SK-N-SH (cell line): Measurements from ENCODE around the gene HID1. TPM values are rescaled to one million over a fixed set of nuclear protein-coding genes. Genes with fewer than 3 reads are reported as not detected.
A peak's percentile ranks its signal among the peaks of the same experiment; 100 is the strongest.

Experiments
- CTCF ChIA-PET: fragments of 300-600, 350-600 bp; formaldehyde crosslinking; extraction: SDS; loops from one replicate; lab custom pipeline; 2021; lab: Yijun Ruan, JAX
- POLR2A ChIA-PET: fragments of 350-600 bp; sonication (Branson Sonifier 250); formaldehyde crosslinking; extraction: SDS; loops from one replicate; lab custom pipeline; 2020; ENCODE audit warnings: antibody characterized with exemption, inconsistent platforms; lab: Yijun Ruan, JAX
- DNase-seq: peaks from one replicate; pipeline ENCODE4 v3.0.0; 2012
- H2AFZ ChIP-seq: fragments of 200-600 bp; sonication (generic); 2 replicates; pipeline ENCODE4 v1.8.1; 2016; ENCODE audit warnings: antibody characterized with exemption, mild to moderate bottlenecking, low read depth
- H3F3A ChIP-seq: fragments of 200-600 bp; sonication (generic); replicated peaks from 2 replicates; pipeline ENCODE3; 2016; ENCODE audit warnings: antibody characterized with exemption, mild to moderate bottlenecking; ENCODE audit not compliant: insufficient read depth
- H3K27ac ChIP-seq, 2 experiments: fragments of 200-500 bp in 1 of 2; fragments of 200-600 bp in 1 of 2; sonication (Bioruptor generic) in 1 of 2; sonication (generic), shearing (Covaris generic) in 1 of 2; 2 replicates each; pipeline versions ENCODE4 v1.5.1 to v1.6.1; 2014 to 2016; ENCODE audit warnings: low read depth in 2 of 2, inconsistent platforms in 1 of 2, low read length in 1 of 2, mild to moderate bottlenecking in 1 of 2, mixed read lengths in 1 of 2
- H3K27me3 ChIP-seq: fragments of 200-600 bp; sonication (generic), shearing (Covaris generic); 2 replicates; pipeline ENCODE4 v1.6.1; 2016; ENCODE audit warnings: mixed run types; ENCODE audit not compliant: insufficient read depth
- H3K36me3 ChIP-seq, 2 experiments: fragments of 200-500 bp in 1 of 2; fragments of 200-600 bp in 1 of 2; sonication (Bioruptor generic) in 1 of 2; sonication (generic) in 1 of 2; replicated peaks in 1 of 2; 2 replicates each; pipeline versions ENCODE3 to v1.5.1; 2014 to 2016; ENCODE audit warnings: low read length in 1 of 2, mild to moderate bottlenecking in 1 of 2; ENCODE audit not compliant: insufficient read depth in 2 of 2, control insufficient read depth in 1 of 2
- H3K4me1 ChIP-seq, 2 experiments: fragments of 200-500 bp in 1 of 2; fragments of 200-600 bp in 1 of 2; sonication (Bioruptor generic) in 1 of 2; sonication (generic), shearing (Covaris generic) in 1 of 2; 2 replicates each; pipeline versions ENCODE4 v1.5.1 to v1.6.1; 2014 to 2016; ENCODE audit warnings: low read depth in 1 of 2, low read length in 1 of 2, mixed run types in 1 of 2; ENCODE audit not compliant: insufficient read depth in 2 of 2, control insufficient read depth in 1 of 2
- H3K4me2 ChIP-seq: fragments of 200-600 bp; sonication (generic), shearing (Covaris generic); 2 replicates; pipeline ENCODE4 v1.6.1; 2017; ENCODE audit warnings: mixed run types
- H3K4me3 ChIP-seq, 2 experiments: fragments of 200-500 bp in 1 of 2; fragments of 200-600 bp in 1 of 2; sonication (Bioruptor generic) in 1 of 2; sonication (generic), shearing (Covaris generic) in 1 of 2; 2 replicates each; pipeline versions ENCODE4 v1.5.1 to v1.8.1; 2014 to 2016; ENCODE audit warnings: low read depth in 2 of 2, inconsistent platforms in 1 of 2, low read length in 1 of 2, mild to moderate bottlenecking in 1 of 2, mixed read lengths in 1 of 2, moderate library complexity in 1 of 2
- H3K79me2 ChIP-seq: fragments of 200-600 bp; sonication (generic); 2 replicates; pipeline ENCODE4 v1.8.1; 2017; ENCODE audit warnings: mild to moderate bottlenecking; ENCODE audit not compliant: insufficient read depth
- H3K9ac ChIP-seq: fragments of 200-600 bp; sonication (generic); 2 replicates; pipeline ENCODE4 v1.6.1; 2017; ENCODE audit warnings: mixed run types
- H3K9me2 ChIP-seq: fragments of 200-600 bp; sonication (generic); 2 replicates; pipeline ENCODE4 v1.6.1; 2017; ENCODE audit warnings: mixed run types
- H3K9me3 ChIP-seq: fragments of 200-600 bp; sonication (generic); 2 replicates; pipeline ENCODE4 v1.6.1; 2017; ENCODE audit warnings: mixed run types, mild to moderate bottlenecking, moderate library complexity
- H4K20me1 ChIP-seq: fragments of 200-600 bp; sonication (generic); 2 replicates; pipeline ENCODE4 v1.6.1; 2017; ENCODE audit warnings: mild to moderate bottlenecking, mixed run types; ENCODE audit not compliant: insufficient read depth
- ELF1 ChIP-seq: IDR thresholded peaks from 2 replicates; pipeline ENCODE4 v1.4.0; 2012
- EP300 ChIP-seq, 2 experiments: IDR thresholded peaks; 2 replicates each; pipeline versions ENCODE4 v1.4.0 to v1.6.1; 2012; ENCODE audit warnings: borderline replicate concordance in 1 of 2, low read depth in 1 of 2, low read length in 1 of 2
- EZH2phosphoT487 ChIP-seq: fragments of 200-600 bp; sonication (generic); IDR thresholded peaks from 2 replicates; pipeline ENCODE4 v1.6.1; 2017; ENCODE audit warnings: low read depth, mixed run types, mild to moderate bottlenecking, antibody characterized with exemption, moderate library complexity, borderline replicate concordance
- FOSL2 ChIP-seq: IDR thresholded peaks from 2 replicates; pipeline ENCODE4 v1.4.0; 2012; ENCODE audit warnings: low read depth, mild to moderate bottlenecking, moderate library complexity, borderline replicate concordance
- FOXJ3 ChIP-seq: sonication (generic); formaldehyde crosslinking; IDR thresholded peaks from 2 replicates; pipeline ENCODE4 v1.5.1; 2020; ENCODE audit warnings: mild to moderate bottlenecking, missing genetic modification reagents
- GATA2 ChIP-seq: sonication (generic); formaldehyde crosslinking; IDR thresholded peaks from 2 replicates; pipeline ENCODE4 v1.5.0; 2020; ENCODE audit warnings: mild to moderate bottlenecking, missing genetic modification reagents
- MAX ChIP-seq: IDR thresholded peaks from 2 replicates; pipeline ENCODE4 v1.4.0; 2012; ENCODE audit warnings: low read depth
- MXI1 ChIP-seq: IDR thresholded peaks from 2 replicates; pipeline ENCODE4 v1.6.1; 2012; ENCODE audit warnings: mild to moderate bottlenecking, low read depth, low read length, improper control_type of control experiment
- NRF1 ChIP-seq: IDR thresholded peaks from 2 replicates; pipeline ENCODE4 v1.6.1; 2012; ENCODE audit warnings: low read depth, mild to moderate bottlenecking, low read length
- RAD21 ChIP-seq: IDR thresholded peaks from 2 replicates; pipeline ENCODE4 v1.6.1; 2012; ENCODE audit warnings: mild to moderate bottlenecking, low read length
- SIN3A ChIP-seq: IDR thresholded peaks from 2 replicates; pipeline ENCODE4 v1.6.1; 2012; ENCODE audit warnings: low read depth, mild to moderate bottlenecking, low read length, moderate library complexity, borderline replicate concordance
- TCF12 ChIP-seq: IDR thresholded peaks from 2 replicates; pipeline ENCODE4 v1.4.0; 2012
- TEAD4 ChIP-seq: IDR thresholded peaks from 2 replicates; pipeline ENCODE4 v1.4.0; 2012; ENCODE audit warnings: mild to moderate bottlenecking, borderline replicate concordance; ENCODE audit not compliant: insufficient read depth
- ZBTB33 ChIP-seq: IDR thresholded peaks from 2 replicates; pipeline ENCODE4 v1.4.0; 2012; ENCODE audit warnings: low read depth, borderline replicate concordance
- WGBS: methylation state at CpG from one replicate; pipeline ENCODE4 v1.1.6; 2017; ENCODE audit warnings: low lambda C conversion rate; 5-methylcytosine and 5-hydroxymethylcytosine counted together
- polyA plus RNA-seq, 3 experiments: library from polyadenylated mRNA; depleted of rRNA; stranded (reverse); fragments of >200 nt; gene quantifications; 2 replicates each; pipeline ENCODE4 v1.2.3, GENCODE V29; 2012
- TF ChIP-seq, protein P1 (sequence below): fragments of 150-350 bp; IDR thresholded peaks from 2 replicates; pipeline ENCODE4 v1.6.1; 2016; ENCODE audit warnings: mild to moderate bottlenecking, low read depth, low read length
- TF ChIP-seq, protein P2 (sequence below): fragments of 200-600 bp; sonication (generic); IDR thresholded peaks from 2 replicates; pipeline ENCODE4 v1.6.1; 2017; ENCODE audit warnings: antibody characterized with exemption, mild to moderate bottlenecking, moderate library complexity

Gene HID1
- polyA plus RNA-seq, 1 of the 3 experiments (the other 2 are of a cell fraction): 2.5 TPM

DNA sequence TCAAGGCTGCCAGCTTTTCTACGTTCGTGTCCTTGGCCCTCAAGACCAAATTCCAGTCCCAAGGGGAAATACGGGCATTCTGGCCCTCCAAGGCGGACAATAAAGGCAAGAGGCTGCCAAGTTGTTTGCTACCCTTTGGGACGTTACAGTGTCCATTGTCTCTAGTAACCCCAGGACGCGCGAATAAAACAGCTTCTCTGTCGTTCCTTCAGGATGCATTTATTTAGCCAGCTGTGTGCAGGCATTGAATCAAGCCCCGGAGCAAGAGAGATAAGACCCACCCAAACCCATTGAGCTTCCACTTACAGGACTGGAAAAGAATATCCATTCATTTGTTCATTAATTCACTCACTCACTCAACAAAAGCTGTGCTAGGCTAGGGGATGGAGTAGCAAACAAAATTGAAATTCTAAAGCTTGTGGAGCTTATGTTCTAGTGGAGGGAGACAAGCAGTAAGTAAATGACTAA lies 40.6 kb upstream of the HID1 start:
- DNase-seq: no peak

More for the DNA sequence above, 40.6 kb upstream of the HID1 start:
- under 1% methylated on average over 10 of the region's 10 CpGs for whole genome bisulfite sequencing
- Histone ChIP-seq H3K36me3 (peaks cover 3 to 5% of the 10 kb centered on the region in 2 experiments), H3K79me2 (peaks cover 48% of the 10 kb centered on the region), H3K4me1 (peaks cover 17 to 26% of the 10 kb centered on the region in 2 experiments; a peak in 3 of 4 replicates), H3K9ac (peak overlapping the region; percentile 86), H3K27ac (peak overlapping the region; percentile 88 to 95), H3K9me2 (no peaks in the 10 kb centered on the region), H3K27me3 (no peaks in the 10 kb centered on the region), H3K4me2 (peak overlapping the region; percentile 89), H3K9me3 (no peaks in the 10 kb centered on the region), H3F3A (peaks cover 16% of the 10 kb centered on the region), H2AFZ (peak overlapping the region; percentile 99; the same call in 1 of the 2 replicates), H3K4me3 (peak overlapping the region; percentile 65 to 77), H4K20me1 (no peaks in the 10 kb centered on the region)
- CTCF ChIA-PET: interaction anchor here (0.9 to 19.8 kb wide), 20 partner anchors 8 to 257 kb away, joined by 3 to 295 read pairs (median 10); partner anchors contain the start of genes CDR2L, HID1, MIF4GD and OTOP2
- POLR2A ChIA-PET: interaction anchor here (0.7 to 6.2 kb wide), 23 partner anchors 8 to 378 kb away, joined by 3 to 197 read pairs (median 4); partner anchors contain the start of genes CDR2L, FDXR, HID1 and KCTD2
- TF ChIP-seq, protein P1, sequence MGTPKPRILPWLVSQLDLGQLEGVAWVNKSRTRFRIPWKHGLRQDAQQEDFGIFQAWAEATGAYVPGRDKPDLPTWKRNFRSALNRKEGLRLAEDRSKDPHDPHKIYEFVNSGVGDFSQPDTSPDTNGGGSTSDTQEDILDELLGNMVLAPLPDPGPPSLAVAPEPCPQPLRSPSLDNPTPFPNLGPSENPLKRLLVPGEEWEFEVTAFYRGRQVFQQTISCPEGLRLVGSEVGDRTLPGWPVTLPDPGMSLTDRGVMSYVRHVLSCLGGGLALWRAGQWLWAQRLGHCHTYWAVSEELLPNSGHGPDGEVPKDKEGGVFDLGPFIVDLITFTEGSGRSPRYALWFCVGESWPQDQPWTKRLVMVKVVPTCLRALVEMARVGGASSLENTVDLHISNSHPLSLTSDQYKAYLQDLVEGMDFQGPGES: no peak
- TF ChIP-seq TEAD4 (no peak), FOXJ3 (CRISPR knock-in tag) (no peak), MXI1 (no peak), MAX (no peak), RAD21 (no peak), SIN3A (no peak), EP300 (IDR thresholded peaks at IDR 0.05; ENCODE audit: borderline replicate concordance in 1 of 2, low read depth in 1 of 2, low read length in 1 of 2) (no peak), NRF1 (no peak), GATA2 (CRISPR knock-in tag) (no peak), TCF12 (no peak), FOSL2 (no peak), ELF1 (no peak), ZBTB33 (no peak), EZH2phosphoT487 (no peak)
- TF ChIP-seq, protein P2, sequence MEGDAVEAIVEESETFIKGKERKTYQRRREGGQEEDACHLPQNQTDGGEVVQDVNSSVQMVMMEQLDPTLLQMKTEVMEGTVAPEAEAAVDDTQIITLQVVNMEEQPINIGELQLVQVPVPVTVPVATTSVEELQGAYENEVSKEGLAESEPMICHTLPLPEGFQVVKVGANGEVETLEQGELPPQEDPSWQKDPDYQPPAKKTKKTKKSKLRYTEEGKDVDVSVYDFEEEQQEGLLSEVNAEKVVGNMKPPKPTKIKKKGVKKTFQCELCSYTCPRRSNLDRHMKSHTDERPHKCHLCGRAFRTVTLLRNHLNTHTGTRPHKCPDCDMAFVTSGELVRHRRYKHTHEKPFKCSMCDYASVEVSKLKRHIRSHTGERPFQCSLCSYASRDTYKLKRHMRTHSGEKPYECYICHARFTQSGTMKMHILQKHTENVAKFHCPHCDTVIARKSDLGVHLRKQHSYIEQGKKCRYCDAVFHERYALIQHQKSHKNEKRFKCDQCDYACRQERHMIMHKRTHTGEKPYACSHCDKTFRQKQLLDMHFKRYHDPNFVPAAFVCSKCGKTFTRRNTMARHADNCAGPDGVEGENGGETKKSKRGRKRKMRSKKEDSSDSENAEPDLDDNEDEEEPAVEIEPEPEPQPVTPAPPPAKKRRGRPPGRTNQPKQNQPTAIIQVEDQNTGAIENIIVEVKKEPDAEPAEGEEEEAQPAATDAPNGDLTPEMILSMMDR: no peak
